ENCODE measurements around the gene TMEM9.

DNA sequence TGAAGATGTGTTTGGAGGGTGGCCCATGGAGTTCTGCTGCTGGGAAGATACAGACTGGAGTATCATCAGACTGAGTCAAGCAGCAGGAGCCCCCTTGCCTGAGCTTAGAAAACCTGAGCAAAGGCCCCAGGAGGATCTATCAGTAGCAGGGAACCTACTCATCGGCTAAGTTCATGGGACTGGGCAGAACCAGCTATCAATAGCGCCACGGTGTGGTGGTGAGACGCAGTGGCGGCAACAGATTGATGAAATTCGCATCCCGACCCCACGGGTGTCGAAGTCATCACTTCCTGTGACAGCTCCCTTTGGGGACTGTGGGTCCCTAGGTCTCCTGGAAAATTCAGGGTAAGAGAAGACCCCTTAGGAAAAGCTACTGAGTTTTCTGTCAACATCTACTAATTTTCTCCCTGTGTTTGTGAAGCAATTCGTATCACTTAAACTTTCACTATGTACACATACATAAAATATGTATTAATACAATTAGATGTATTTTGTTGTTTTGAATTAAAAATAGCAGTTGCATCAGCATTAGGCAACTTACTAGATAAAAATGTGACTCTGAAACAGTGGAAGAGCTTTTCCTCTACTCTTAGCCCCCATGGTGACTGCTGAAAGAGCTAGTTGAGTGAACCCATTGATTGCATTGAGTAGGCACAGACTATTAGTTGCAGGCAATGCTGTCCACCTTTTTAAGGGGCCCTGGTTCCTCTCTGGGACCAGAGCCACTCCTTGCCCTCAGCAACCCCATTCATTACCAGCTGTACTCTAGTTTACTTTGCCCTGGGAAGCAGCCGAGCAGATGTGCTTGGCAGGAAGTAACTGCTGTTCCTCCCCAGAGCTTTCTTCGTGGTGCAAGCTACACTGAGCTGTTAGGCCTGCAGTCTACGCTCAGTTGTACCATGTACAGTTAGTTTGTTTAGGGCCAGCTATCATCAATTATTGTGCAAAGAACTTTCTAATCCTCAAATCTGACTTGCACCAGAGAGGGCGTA, 34.8 kb downstream of the TMEM9 start:
- TF ChIP-seq, protein P1, sequence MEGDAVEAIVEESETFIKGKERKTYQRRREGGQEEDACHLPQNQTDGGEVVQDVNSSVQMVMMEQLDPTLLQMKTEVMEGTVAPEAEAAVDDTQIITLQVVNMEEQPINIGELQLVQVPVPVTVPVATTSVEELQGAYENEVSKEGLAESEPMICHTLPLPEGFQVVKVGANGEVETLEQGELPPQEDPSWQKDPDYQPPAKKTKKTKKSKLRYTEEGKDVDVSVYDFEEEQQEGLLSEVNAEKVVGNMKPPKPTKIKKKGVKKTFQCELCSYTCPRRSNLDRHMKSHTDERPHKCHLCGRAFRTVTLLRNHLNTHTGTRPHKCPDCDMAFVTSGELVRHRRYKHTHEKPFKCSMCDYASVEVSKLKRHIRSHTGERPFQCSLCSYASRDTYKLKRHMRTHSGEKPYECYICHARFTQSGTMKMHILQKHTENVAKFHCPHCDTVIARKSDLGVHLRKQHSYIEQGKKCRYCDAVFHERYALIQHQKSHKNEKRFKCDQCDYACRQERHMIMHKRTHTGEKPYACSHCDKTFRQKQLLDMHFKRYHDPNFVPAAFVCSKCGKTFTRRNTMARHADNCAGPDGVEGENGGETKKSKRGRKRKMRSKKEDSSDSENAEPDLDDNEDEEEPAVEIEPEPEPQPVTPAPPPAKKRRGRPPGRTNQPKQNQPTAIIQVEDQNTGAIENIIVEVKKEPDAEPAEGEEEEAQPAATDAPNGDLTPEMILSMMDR (IDR thresholded peaks at IDR 0.05; ENCODE audit: poor library complexity), result peak; percentile 55
- no peak for TF ChIP-seq EZH2phosphoT487 (IDR thresholded peaks at IDR 0.05; ENCODE audit: low read depth, severe bottlenecking, unreplicated experiment)
- no peak for TF ChIP-seq EZH2 (IDR thresholded peaks at IDR 0.05; ENCODE audit: borderline replicate concordance)
